DMS53 treated with DMSO at 0.1 percent for 48 hours (cell line): ENCODE results near the gene RELA.
A peak's percentile ranks its signal among the peaks of the same experiment; 100 is the strongest.
"Not testable (repeated sequence)": the region's sequence is repeated elsewhere in the genome, so short reads cannot be mapped to it uniquely, and the experiment has no call there.

ENCODE experiments used
- DNase-seq: peaks from one replicate; lab custom pipeline; 2025; ENCODE audit not compliant: unreplicated experiment; lab: John Stamatoyannopoulos, UW

The RELA gene

GRCh38 chr11:65649656-65650546 lies 12.8 kb downstream of the RELA start:
- DNase-seq = no peak

- no peak for DNase-seq
These were observed 13.7 kb downstream of the RELA start for GRCh38 chr11:65648997-65649493.

GRCh38 chr11:65646958-65647701 lies 15.6 kb downstream of the RELA start:
- no peak for DNase-seq

GRCh38 chr11:65646288-65646957 lies 16.3 kb downstream of the RELA start:
- DNase-seq = no peak

- no peak for DNase-seq
These were observed 17.0 kb downstream of the RELA start for GRCh38 chr11:65645710-65646109.

- no peak for DNase-seq
These were observed 17.9 kb downstream of the RELA start for GRCh38 chr11:65644837-65645236.

GRCh38 chr11:65643971-65644370 lies 18.7 kb downstream of the RELA start:
- DNase-seq = no peak

- DNase-seq = no peak
These were observed 20.6 kb downstream of the RELA start for GRCh38 chr11:65642014-65642671.

GRCh38 chr11:65641297-65642013 lies 21.3 kb downstream of the RELA start:
- no peak for DNase-seq

- DNase-seq = no peak
These were observed 22.0 kb downstream of the RELA start for GRCh38 chr11:65640483-65641296.

GRCh38 chr11:65639623-65640482 lies 22.9 kb downstream of the RELA start:
- no peak for DNase-seq

- DNase-seq = not testable (repeated sequence)
These were observed 23.5 kb downstream of the RELA start for GRCh38 chr11:65639228-65639597.

GRCh38 chr11:65637794-65638419 lies 24.8 kb downstream of the RELA start, which contains the start of gene SIPA1:
SIPA1 (plus strand) TSS chr11:65638101; CDS start chr11:65640922, 2,821 bp downstream.
- DNase-seq = peak; percentile 63

- DNase-seq = no peak
These were observed 25.6 kb downstream of the RELA start for GRCh38 chr11:65637032-65637557.

GRCh38 chr11:65636108-65637031 lies 26.3 kb downstream of the RELA start:
- DNase-seq = no peak

- no peak for DNase-seq
These were observed 27.6 kb downstream of the RELA start for GRCh38 chr11:65634905-65635731.
